HepG2 (cell line): ENCODE results near the gene ALPK3. TPM values are rescaled to one million over a fixed set of nuclear protein-coding genes. Genes with fewer than 3 reads are reported as not detected.

ENCODE experiments used
- ATAC-seq: fragments of 200-7000 bp; cut with Tn5 transposase; 3 replicates; pipeline ENCODE4 v1.9.1; 2020; ENCODE audit warnings: mild to moderate bottlenecking, moderate library complexity
- BruUV-seq: library from RNA; stranded (reverse); fragments of 400-500 nt; replicated peaks from 2 replicates; lab custom pipeline; 2021; lab: Mats Ljungman, UMichigan
- CTCF ChIA-PET: fragments of 300-600 bp; formaldehyde crosslinking; extraction: SDS; loops from one replicate; lab custom pipeline; 2021; ENCODE audit warnings: low total read pairs, inconsistent platforms, low intra/inter-chr PET ratio; lab: Yijun Ruan, JAX
- POLR2A ChIA-PET: fragments of 350-600 bp; sonication (Branson Sonifier 250); formaldehyde crosslinking; loops from one replicate; lab custom pipeline; 2020; ENCODE audit warnings: antibody characterized with exemption, inconsistent platforms; lab: Yijun Ruan, JAX
- DNase-seq: peaks from one replicate; pipeline ENCODE4 v3.0.0-alpha.2; 2015; ENCODE audit warnings: low spot score
- FAIRE-seq: peaks from 3 replicates; lab custom pipeline; 2011; peaks lifted over from hg19 to GRCh38; lab: Jason Lieb, UNC
- H2AFZ ChIP-seq: one replicate; pipeline ENCODE4 v1.6.1; 2011; ENCODE audit warnings: low read length, inconsistent platforms
- H3K27ac ChIP-seq: fragments of 300-600 bp; 3 replicates; pipeline ENCODE4 v1.8.0; 2011; ENCODE audit warnings: mixed run types, mild to moderate bottlenecking, mixed read lengths, low read length, inconsistent platforms; ENCODE audit not compliant: insufficient read depth; ENCODE audit errors: extremely low read length
- H3K27me3 ChIP-seq, 2 experiments: fragments of 200-600 bp in 1 of 2; 2 replicates in 1 of 2; 3 replicates in 1 of 2; pipeline versions ENCODE4 v1.6.0 to v1.8.0; 2011; ENCODE audit warnings: low read length in 2 of 2, mild to moderate bottlenecking in 2 of 2, moderate library complexity in 2 of 2, inconsistent platforms in 1 of 2; ENCODE audit not compliant: insufficient read depth in 2 of 2, control insufficient read depth in 1 of 2
- H3K36me3 ChIP-seq, 2 experiments: fragments of 200-600 bp in 1 of 2; replicated peaks in 1 of 2; 2 replicates in 1 of 2; 3 replicates in 1 of 2; pipeline versions ENCODE4 v1.5.1 to v1.8.0; 2011; ENCODE audit warnings: low read length in 2 of 2, inconsistent platforms in 1 of 2; ENCODE audit not compliant: insufficient read depth in 2 of 2, control insufficient read depth in 1 of 2
- H3K4me1 ChIP-seq: 2 replicates; pipeline ENCODE4 v1.5.1; 2012; ENCODE audit warnings: low read length, inconsistent platforms; ENCODE audit not compliant: insufficient read depth
- H3K4me2 ChIP-seq: 2 replicates; pipeline ENCODE4 v1.6.0; 2011; ENCODE audit warnings: low read depth, low read length, inconsistent platforms
- H3K4me3 ChIP-seq, 3 experiments: fragments of 200-600 bp in 1 of 3; sonication (generic), shearing (Covaris generic) in 1 of 3; replicated peaks in 1 of 3; 2 replicates each; pipeline ENCODE4 v1.5.1; 2011 to 2016; ENCODE audit warnings: low read length in 3 of 3, inconsistent platforms in 2 of 3, low read depth in 2 of 3, mild to moderate bottlenecking in 2 of 3, control low read depth in 1 of 3, mixed read lengths in 1 of 3; ENCODE audit not compliant: insufficient read depth in 1 of 3
- H3K79me2 ChIP-seq: one replicate; pipeline ENCODE4 v1.6.1; 2011; ENCODE audit warnings: low read length, inconsistent platforms; ENCODE audit not compliant: insufficient read depth
- H3K9ac ChIP-seq: 2 replicates; pipeline ENCODE4 v1.6.0; 2011; ENCODE audit warnings: mild to moderate bottlenecking, low read depth, low read length, inconsistent platforms; ENCODE audit not compliant: insufficient read depth
- H3K9me3 ChIP-seq: 2 replicates; pipeline ENCODE4 v1.5.1; 2012; ENCODE audit warnings: mild to moderate bottlenecking, low read length
- H4K20me1 ChIP-seq: 2 replicates; pipeline ENCODE4 v1.6.0; 2011; ENCODE audit warnings: inconsistent platforms, mild to moderate bottlenecking, low read length, moderate library complexity; ENCODE audit not compliant: insufficient read depth
- ATF7 ChIP-seq, 2 experiments: fragments of 450-650 bp in 1 of 2; sonication (generic) in 1 of 2; formaldehyde crosslinking in 1 of 2; IDR thresholded peaks; 2 replicates each; pipeline versions ENCODE4 v1.4.0 to v1.6.1; 2016 to 2020; ENCODE audit warnings: antibody characterized with exemption in 1 of 2, mild to moderate bottlenecking in 1 of 2, missing genetic modification reagents in 1 of 2
- CREB1 ChIP-seq, 2 experiments: fragments of 450-650 bp in 1 of 2; IDR thresholded peaks; 2 replicates each; pipeline ENCODE4 v1.6.1; 2016 to 2017; ENCODE audit warnings: control low read depth in 1 of 2, mild to moderate bottlenecking in 1 of 2, missing compliant biosample characterization in 1 of 2, missing genetic modification characterization in 1 of 2
- ZIK1 ChIP-seq: sonication (generic); formaldehyde crosslinking; IDR thresholded peaks from 2 replicates; pipeline ENCODE4 v1.5.0; 2020; ENCODE audit warnings: mild to moderate bottlenecking, low read depth, missing genetic modification reagents, borderline replicate concordance
- ZNF879 ChIP-seq: sonication (generic); formaldehyde crosslinking; IDR thresholded peaks from 2 replicates; pipeline ENCODE4 v1.8.1; 2023; ENCODE audit warnings: missing genetic modification reagents
- WGBS: methylation state at CpG from one replicate; pipeline ENCODE4 v1.1.6; 2017; ENCODE audit warnings: low lambda C conversion rate; 5-methylcytosine and 5-hydroxymethylcytosine counted together
- in situ Hi-C: cut with HindIII; loops from 2 replicates; pipeline ENCODE4 v1.10.0; 2017; ENCODE audit warnings: low pct_unique_long_range_greater_than_20kb; ENCODE audit not compliant: extremely low pct_ligation_motif_present
- intact Hi-C: fragments of 100-400 bp; cut with micrococcal nuclease; formaldehyde crosslinking; loops from one replicate; pipeline ENCODE4 v1.10.0; 2022; ENCODE audit not compliant: unreplicated experiment
- polyA plus RNA-seq, 8 experiments: library from polyadenylated mRNA; depleted of rRNA in 3 of 8; stranded (reverse) in 7 of 8; unstranded in 1 of 8; fragments of >200 nt; fragmentation: Illumina TruSeq in 4 of 8; extraction: Trizol in 4 of 8; gene quantifications; 2 replicates each; pipeline versions ENCODE4 v1.2.1 to v1.2.3, GENCODE V29; 2011 to 2016; ENCODE audit warnings: low read depth in 4 of 8, missing spikeins in 1 of 8, mixed read lengths in 1 of 8; ENCODE audit not compliant: insufficient read depth in 1 of 8
- total RNA-seq, 5 experiments: library from RNA; depleted of rRNA; stranded (reverse); fragments of >200 nt; fragmentation: Illumina TruSeq; extraction: Trizol; gene quantifications; 2 replicates each; pipeline ENCODE4 v1.2.3, GENCODE V29; 2016; ENCODE audit warnings: low read depth in 1 of 5
- TF ChIP-seq, protein P1 (sequence below): sonication (generic); formaldehyde crosslinking; conservative IDR thresholded peaks from 2 replicates; pipeline ENCODE4 v1.4.0; 2020; ENCODE audit warnings: missing genetic modification reagents

The ALPK3 gene
- total and polyA plus RNA-seq, 2 of the 13 experiments (the other 11 are each of a cell fraction or from before 2014, with no cell fraction given), result 0.04 to 0.42 TPM

- POLR2A ChIA-PET, result interaction anchor here (0.6 kb wide), 1 partner anchor 182 kb away, joined by 3 read pairs; no protein-coding TSS in a partner anchor
- H3K27ac ChIP-seq, result no peak overlapping the region
Observed at GRCh38 chr15:84800365-84800806, 16.8 kb upstream of the ALPK3 start.

More at GRCh38 chr15:84800365-84800806, 16.8 kb upstream of the ALPK3 start:
- Histone ChIP-seq H2AFZ (no peak overlapping the region), H3K27me3 (no peaks in the 10 kb centered on the region; a peak in 1 of 5 replicates), H3K4me3 (no peak overlapping the region), H3K79me2 (no peaks in the 10 kb centered on the region), H3K9ac (no peak overlapping the region), H3K36me3 (peaks cover 33 to 69% of the 10 kb centered on the region in 2 experiments), H4K20me1 (no peaks in the 10 kb centered on the region), H3K9me3 (no peaks in the 10 kb centered on the region), H3K4me2 (no peak overlapping the region), H3K4me1 (no peaks in the 10 kb centered on the region)
- no TSS peak for BruUV-seq
- intact Hi-C loops (no loop called here), in situ Hi-C loops (no loop called here)
- no peak for TF ChIP-seq ZNF879 (CRISPR knock-in tag)
- TF ChIP-seq, protein P1, sequence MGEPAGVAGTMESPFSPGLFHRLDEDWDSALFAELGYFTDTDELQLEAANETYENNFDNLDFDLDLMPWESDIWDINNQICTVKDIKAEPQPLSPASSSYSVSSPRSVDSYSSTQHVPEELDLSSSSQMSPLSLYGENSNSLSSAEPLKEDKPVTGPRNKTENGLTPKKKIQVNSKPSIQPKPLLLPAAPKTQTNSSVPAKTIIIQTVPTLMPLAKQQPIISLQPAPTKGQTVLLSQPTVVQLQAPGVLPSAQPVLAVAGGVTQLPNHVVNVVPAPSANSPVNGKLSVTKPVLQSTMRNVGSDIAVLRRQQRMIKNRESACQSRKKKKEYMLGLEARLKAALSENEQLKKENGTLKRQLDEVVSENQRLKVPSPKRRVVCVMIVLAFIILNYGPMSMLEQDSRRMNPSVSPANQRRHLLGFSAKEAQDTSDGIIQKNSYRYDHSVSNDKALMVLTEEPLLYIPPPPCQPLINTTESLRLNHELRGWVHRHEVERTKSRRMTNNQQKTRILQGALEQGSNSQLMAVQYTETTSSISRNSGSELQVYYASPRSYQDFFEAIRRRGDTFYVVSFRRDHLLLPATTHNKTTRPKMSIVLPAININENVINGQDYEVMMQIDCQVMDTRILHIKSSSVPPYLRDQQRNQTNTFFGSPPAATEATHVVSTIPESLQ (CRISPR knock-in tag), result no peak
- TF ChIP-seq ATF7 (IDR thresholded peaks at IDR 0.05), result peak; percentile 7; the same call in 1 of the 2 replicates
- TF ChIP-seq ATF7 (CRISPR knock-in tag; IDR thresholded peaks at IDR 0.05), result no peak
- TF ChIP-seq ZIK1, result no peak
- TF ChIP-seq CREB1 (IDR thresholded peaks at IDR 0.05), result no peak
- no peak for TF ChIP-seq CREB1 (CRISPR knock-in tag; IDR thresholded peaks at IDR 0.05)
- CTCF ChIA-PET, result no interaction called here
- DNase-seq (no peak), FAIRE-seq (no peak), ATAC-seq (no peak)
- 88% methylated on average over 3 of the region's 3 CpGs for WGBS
